ENCODE results near the gene ADK. TPM values are rescaled to one million over a fixed set of nuclear protein-coding genes. Genes with fewer than 3 reads are reported as not detected.

The ADK gene
- total and polyA plus RNA-seq, 2 of the 13 experiments (the other 11 are each of a cell fraction or from before 2014, with no cell fraction given): 48.6 to 79.1 TPM

DNA sequence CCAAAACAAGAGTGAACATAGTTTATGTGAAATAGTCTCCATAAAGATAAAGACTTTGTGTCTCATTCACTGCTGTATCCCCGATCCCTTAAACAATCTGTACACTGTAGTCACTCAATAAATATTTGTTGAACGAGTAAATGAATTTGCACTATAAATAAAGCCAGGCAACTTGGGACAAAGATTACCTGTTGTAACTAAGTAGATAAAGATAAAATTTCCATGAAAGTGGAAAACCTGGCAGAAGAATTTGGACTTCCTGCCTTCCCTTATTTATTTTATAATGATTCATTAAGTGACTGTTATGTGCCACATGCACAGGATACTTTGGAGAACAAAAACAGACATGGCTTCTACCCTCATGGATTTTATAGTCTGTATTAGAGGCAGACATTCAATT lies 397.7 kb downstream of the ADK start (continued):
- TF ChIP-seq, protein P1, sequence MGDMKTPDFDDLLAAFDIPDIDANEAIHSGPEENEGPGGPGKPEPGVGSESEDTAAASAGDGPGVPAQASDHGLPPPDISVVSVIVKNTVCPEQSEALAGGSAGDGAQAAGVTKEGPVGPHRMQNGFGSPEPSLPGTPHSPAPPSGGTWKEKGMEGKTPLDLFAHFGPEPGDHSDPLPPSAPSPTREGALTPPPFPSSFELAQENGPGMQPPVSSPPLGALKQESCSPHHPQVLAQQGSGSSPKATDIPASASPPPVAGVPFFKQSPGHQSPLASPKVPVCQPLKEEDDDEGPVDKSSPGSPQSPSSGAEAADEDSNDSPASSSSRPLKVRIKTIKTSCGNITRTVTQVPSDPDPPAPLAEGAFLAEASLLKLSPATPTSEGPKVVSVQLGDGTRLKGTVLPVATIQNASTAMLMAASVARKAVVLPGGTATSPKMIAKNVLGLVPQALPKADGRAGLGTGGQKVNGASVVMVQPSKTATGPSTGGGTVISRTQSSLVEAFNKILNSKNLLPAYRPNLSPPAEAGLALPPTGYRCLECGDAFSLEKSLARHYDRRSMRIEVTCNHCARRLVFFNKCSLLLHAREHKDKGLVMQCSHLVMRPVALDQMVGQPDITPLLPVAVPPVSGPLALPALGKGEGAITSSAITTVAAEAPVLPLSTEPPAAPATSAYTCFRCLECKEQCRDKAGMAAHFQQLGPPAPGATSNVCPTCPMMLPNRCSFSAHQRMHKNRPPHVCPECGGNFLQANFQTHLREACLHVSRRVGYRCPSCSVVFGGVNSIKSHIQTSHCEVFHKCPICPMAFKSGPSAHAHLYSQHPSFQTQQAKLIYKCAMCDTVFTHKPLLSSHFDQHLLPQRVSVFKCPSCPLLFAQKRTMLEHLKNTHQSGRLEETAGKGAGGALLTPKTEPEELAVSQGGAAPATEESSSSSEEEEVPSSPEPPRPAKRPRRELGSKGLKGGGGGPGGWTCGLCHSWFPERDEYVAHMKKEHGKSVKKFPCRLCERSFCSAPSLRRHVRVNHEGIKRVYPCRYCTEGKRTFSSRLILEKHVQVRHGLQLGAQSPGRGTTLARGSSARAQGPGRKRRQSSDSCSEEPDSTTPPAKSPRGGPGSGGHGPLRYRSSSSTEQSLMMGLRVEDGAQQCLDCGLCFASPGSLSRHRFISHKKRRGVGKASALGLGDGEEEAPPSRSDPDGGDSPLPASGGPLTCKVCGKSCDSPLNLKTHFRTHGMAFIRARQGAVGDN (CRISPR knock-in tag; IDR thresholded peaks at IDR 0.05): no peak
- TF ChIP-seq ATF2 (CRISPR knock-in tag; IDR thresholded peaks at IDR 0.05) (no peak), PAX8 (CRISPR knock-in tag; IDR thresholded peaks at IDR 0.05; ENCODE audit: borderline replicate concordance) (no peak), ZNF709 (CRISPR knock-in tag; IDR thresholded peaks at IDR 0.05) (no peak), NAIF1 (CRISPR knock-in tag; IDR thresholded peaks at IDR 0.05; ENCODE audit: borderline replicate concordance) (no peak), NCOA2 (CRISPR knock-in tag; IDR thresholded peaks at IDR 0.05) (peak; percentile 29; the same call in 1 of the 2 replicates), ZFP36L1 (CRISPR knock-in tag; IDR thresholded peaks at IDR 0.05) (no peak), LCORL (IDR thresholded peaks at IDR 0.05) (no peak), LCORL (CRISPR knock-in tag; IDR thresholded peaks at IDR 0.05) (no peak), ZNF75D (CRISPR knock-in tag; IDR thresholded peaks at IDR 0.05; ENCODE audit: borderline replicate concordance) (no peak), SP2 (CRISPR knock-in tag; IDR thresholded peaks at IDR 0.05) (no peak), ZFX (CRISPR knock-in tag; IDR thresholded peaks at IDR 0.05; ENCODE audit: low read depth) (no peak), STAT5B (CRISPR knock-in tag; IDR thresholded peaks at IDR 0.05) (no peak), ISL2 (CRISPR knock-in tag; IDR thresholded peaks at IDR 0.05) (peak; percentile 51)
- TF ChIP-seq, protein P2, sequence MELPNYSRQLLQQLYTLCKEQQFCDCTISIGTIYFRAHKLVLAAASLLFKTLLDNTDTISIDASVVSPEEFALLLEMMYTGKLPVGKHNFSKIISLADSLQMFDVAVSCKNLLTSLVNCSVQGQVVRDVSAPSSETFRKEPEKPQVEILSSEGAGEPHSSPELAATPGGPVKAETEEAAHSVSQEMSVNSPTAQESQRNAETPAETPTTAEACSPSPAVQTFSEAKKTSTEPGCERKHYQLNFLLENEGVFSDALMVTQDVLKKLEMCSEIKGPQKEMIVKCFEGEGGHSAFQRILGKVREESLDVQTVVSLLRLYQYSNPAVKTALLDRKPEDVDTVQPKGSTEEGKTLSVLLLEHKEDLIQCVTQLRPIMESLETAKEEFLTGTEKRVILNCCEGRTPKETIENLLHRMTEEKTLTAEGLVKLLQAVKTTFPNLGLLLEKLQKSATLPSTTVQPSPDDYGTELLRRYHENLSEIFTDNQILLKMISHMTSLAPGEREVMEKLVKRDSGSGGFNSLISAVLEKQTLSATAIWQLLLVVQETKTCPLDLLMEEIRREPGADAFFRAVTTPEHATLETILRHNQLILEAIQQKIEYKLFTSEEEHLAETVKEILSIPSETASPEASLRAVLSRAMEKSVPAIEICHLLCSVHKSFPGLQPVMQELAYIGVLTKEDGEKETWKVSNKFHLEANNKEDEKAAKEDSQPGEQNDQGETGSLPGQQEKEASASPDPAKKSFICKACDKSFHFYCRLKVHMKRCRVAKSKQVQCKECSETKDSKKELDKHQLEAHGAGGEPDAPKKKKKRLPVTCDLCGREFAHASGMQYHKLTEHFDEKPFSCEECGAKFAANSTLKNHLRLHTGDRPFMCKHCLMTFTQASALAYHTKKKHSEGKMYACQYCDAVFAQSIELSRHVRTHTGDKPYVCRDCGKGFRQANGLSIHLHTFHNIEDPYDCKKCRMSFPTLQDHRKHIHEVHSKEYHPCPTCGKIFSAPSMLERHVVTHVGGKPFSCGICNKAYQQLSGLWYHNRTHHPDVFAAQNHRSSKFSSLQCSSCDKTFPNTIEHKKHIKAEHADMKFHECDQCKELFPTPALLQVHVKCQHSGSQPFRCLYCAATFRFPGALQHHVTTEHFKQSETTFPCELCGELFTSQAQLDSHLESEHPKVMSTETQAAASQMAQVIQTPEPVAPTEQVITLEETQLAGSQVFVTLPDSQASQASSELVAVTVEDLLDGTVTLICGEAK (IDR thresholded peaks at IDR 0.05): no peak
- TF ChIP-seq, protein P2 (CRISPR knock-in tag; IDR thresholded peaks at IDR 0.05): no peak
